MM.1S (cell line): ENCODE results near the gene CYP4Z1.

Experiments
- EZH2 ChIP-seq: fragments of 300-600 bp; sonication (generic); optimal IDR thresholded peaks from 2 replicates; pipeline ENCODE3; 2017; ENCODE audit warnings: low read depth, mild to moderate bottlenecking, antibody characterized with exemption, low read length, mixed read lengths
- TF ChIP-seq, protein P1 (sequence below): fragments of 300-600 bp; sonication (generic); IDR thresholded peaks from 2 replicates; pipeline ENCODE4 v1.5.1; 2016; ENCODE audit warnings: antibody characterized with exemption, low read length, mixed read lengths

DNA sequence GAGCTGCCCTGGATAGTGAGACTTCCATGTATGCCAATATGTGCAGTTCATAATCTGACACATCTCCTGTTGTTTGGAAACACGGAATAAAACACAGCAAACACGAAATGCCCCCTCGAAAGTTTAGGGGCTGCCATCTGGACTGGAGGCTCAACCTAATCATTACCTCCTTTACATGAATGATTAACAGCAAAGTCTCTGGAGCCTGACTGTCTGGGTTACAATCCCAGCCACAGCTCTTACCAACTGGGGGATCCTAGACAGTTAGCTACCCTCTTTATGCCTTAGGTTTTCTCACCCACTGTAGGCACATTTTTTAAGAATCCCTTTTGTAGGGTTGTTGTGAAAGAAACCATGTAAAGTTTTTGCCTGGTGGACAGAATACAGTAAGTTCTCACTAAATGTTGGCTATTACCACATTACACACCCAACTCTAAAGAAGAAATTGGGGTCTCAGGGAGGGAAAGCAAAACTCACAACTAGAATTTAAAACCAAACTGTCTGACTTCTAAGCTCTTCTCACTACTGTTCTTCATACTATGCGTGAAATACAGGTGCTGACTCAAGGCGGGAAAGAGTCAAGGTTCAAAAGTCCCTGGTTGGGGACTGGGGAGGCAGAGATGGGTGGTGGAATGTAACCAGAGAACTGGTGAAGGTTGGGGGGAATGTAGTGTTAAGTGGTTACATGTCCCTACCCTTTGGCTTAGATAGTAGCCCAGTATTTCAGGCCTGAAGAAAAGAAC lies 94.4 kb downstream of the CYP4Z1 start:
- TF ChIP-seq, protein P1, sequence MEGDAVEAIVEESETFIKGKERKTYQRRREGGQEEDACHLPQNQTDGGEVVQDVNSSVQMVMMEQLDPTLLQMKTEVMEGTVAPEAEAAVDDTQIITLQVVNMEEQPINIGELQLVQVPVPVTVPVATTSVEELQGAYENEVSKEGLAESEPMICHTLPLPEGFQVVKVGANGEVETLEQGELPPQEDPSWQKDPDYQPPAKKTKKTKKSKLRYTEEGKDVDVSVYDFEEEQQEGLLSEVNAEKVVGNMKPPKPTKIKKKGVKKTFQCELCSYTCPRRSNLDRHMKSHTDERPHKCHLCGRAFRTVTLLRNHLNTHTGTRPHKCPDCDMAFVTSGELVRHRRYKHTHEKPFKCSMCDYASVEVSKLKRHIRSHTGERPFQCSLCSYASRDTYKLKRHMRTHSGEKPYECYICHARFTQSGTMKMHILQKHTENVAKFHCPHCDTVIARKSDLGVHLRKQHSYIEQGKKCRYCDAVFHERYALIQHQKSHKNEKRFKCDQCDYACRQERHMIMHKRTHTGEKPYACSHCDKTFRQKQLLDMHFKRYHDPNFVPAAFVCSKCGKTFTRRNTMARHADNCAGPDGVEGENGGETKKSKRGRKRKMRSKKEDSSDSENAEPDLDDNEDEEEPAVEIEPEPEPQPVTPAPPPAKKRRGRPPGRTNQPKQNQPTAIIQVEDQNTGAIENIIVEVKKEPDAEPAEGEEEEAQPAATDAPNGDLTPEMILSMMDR = no peak
- TF ChIP-seq EZH2 = no peak
